ENCODE measurements around the gene ICOS. TPM values are rescaled to one million over a fixed set of nuclear protein-coding genes. Genes with fewer than 3 reads are reported as not detected.
"Not testable (repeated sequence)": the region's sequence is repeated elsewhere in the genome, so short reads cannot be mapped to it uniquely, and the experiment has no call there.

ICOS gene
- total RNA-seq, 2 donors from 2014 or later, result 146 to 194 TPM

DNA sequence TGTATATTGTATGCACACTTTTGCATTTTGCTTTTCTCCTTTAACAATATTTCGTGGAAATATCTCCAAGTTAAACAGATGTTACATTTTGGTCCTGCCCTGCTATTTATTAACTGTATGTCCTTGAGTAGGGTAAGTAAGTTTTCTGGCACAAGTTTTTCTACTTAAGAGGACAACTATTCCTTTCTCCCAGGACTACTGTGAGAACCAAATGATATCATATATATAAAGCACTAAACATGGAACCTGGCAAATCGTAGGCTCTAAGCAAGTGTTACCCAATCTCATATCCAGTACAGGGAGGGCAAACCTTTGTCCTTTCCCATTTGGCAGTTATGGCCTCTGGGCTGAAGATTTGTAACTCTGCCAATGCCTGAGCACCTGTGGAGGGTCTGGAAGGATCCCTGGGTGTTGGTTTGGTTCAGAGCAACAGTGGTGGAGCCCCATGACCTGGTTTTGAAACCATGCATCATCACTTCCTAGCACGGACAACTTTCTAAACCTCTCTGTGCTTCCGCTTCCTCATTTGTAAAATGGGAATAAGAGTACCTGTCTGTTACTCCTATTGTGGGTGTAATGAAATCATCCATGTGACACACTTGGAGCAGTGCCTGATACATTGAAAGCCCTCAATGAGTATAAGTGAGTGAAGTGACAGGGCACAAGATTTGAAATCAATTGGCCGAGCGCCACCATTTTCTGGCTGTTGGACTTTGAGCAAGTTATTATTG, 28.3 kb upstream of the ICOS start:
- Mint-ChIP-seq H3K4me1 (peaks cover 15% of the 10 kb centered on the region), H3K27me3 (no peaks in the 10 kb centered on the region), H3K9me3 (no peaks in the 10 kb centered on the region), H3K36me3 (ENCODE audit: low read depth) (no peaks in the 10 kb centered on the region), H3K27ac (peak overlapping the region; percentile 84), H3K4me3 (peak overlapping the region; percentile 65)
- peak; percentile 78 for ATAC-seq (replicated peaks)

DNA sequence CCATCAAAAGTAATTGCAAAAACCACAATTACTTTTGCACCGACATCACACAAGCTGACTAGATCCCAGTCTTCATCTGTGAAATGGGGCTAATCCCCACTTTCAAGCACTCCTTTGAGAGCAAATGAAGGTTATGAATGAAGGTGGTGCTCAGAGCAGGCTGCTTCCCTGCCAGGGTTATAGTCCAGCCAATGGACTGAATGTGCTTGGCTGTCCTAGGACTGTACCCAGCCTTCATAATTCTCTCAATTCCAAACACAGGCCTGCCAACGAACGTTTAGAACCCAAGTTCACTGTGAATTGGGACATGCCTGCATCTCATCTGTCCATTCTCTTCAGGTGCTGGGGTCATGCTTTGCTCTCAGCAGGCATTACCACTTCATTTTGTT, 27.8 kb upstream of the ICOS start:
- peak; percentile 8 for ATAC-seq (replicated peaks)
- Mint-ChIP-seq H3K4me1 (peaks cover 17% of the 10 kb centered on the region), H3K27ac (peak overlapping the region; percentile 84), H3K9me3 (no peaks in the 10 kb centered on the region), H3K36me3 (ENCODE audit: low read depth) (no peaks in the 10 kb centered on the region), H3K27me3 (no peaks in the 10 kb centered on the region), H3K4me3 (peak overlapping the region; percentile 65)

DNA sequence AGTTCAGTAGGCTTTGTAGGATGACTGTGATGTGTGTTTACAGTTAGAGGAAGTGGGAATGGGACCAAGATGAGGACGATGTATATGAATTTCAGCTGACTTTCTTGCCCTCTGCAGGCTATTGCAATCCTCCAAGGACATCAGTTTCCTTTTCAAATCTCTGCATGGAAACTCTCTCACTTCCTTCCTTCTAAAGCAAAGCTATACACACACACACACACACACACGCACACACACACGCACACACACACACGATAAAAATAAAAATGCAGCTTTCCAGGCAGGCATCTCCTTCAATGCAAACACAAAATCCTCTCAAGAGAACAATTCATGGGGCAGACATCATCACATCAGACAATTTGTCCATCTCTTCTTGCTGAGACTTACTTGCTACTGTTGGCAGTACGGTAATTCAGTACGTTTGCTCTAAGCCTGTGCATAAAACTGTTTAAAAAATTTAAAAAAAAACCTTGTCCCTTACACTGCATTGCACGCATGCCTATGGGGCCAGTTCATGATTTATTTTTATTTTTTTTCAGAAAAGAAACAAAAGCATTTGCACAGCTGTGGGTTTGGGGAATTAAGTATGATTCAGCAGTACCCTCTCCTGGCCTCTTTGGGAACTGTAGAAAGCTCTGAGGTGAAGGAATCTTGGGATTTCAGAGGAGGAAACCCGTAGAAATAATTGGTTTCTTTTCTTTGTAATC, 27.1 kb upstream of the ICOS start:
- peak; percentile 53 for ATAC-seq (replicated peaks)
- Mint-ChIP-seq H3K36me3 (ENCODE audit: low read depth) (no peaks in the 10 kb centered on the region), H3K27me3 (no peaks in the 10 kb centered on the region), H3K4me1 (peaks cover 23% of the 10 kb centered on the region), H3K4me3 (peak overlapping the region; percentile 65), H3K27ac (peak overlapping the region; percentile 84), H3K9me3 (no peaks in the 10 kb centered on the region)

DNA sequence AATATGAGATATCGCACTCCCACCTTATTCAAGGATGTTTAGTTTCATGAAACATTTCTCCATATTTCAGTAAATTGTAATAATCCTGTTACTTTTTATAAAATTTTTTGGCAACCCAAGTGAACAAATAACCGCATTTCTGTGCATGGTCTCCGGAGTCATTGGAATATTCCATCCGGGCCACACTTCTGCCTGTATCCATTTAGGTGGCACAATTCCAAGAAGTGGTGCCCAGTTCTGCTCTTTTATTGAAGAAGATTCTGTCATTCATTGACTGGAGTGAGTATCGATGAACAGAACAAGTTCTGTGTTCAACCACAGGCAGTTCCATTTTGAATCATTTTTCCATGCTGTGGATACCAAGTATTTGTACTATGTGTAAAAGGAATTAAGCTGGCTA, 26.6 kb upstream of the ICOS start:
- H3K36me3 Mint-ChIP-seq (ENCODE audit: low read depth), result no peaks in the 10 kb centered on the region
- H3K27ac Mint-ChIP-seq, result peak overlapping the region; percentile 84
- no peaks in the 10 kb centered on the region for H3K9me3 Mint-ChIP-seq
- peak overlapping the region; percentile 65 for H3K4me3 Mint-ChIP-seq
- H3K4me1 Mint-ChIP-seq, result peaks cover 28% of the 10 kb centered on the region
- no peaks in the 10 kb centered on the region for H3K27me3 Mint-ChIP-seq
- peak; percentile 68 for ATAC-seq (replicated peaks)

DNA sequence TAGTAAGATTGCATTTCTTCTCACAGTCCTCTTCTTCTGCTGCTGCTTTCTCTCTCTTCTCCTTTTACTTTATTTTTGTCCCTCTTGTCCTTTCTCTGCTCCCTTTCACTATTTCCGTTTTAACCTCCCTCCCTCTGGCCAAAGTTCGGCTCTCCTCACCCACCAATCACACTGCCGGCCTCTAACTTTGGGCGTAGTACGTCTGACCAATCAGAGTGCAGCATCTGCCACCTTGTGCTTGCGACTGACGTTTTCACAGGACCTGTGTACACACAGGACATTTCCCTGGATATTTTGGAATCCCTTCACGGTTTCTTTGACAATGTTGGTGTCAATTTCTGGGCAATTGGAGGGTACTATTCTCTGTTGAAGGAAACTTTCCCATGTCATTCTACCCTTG, 22.6 kb upstream of the ICOS start:
- Mint-ChIP-seq H3K27ac (peak overlapping the region; percentile 33), H3K4me3 (peak overlapping the region; percentile 63), H3K9me3 (no peaks in the 10 kb centered on the region), H3K27me3 (no peaks in the 10 kb centered on the region), H3K4me1 (peaks cover 46% of the 10 kb centered on the region), H3K36me3 (ENCODE audit: low read depth) (no peaks in the 10 kb centered on the region)
- ATAC-seq (replicated peaks), result peak; percentile 23

DNA sequence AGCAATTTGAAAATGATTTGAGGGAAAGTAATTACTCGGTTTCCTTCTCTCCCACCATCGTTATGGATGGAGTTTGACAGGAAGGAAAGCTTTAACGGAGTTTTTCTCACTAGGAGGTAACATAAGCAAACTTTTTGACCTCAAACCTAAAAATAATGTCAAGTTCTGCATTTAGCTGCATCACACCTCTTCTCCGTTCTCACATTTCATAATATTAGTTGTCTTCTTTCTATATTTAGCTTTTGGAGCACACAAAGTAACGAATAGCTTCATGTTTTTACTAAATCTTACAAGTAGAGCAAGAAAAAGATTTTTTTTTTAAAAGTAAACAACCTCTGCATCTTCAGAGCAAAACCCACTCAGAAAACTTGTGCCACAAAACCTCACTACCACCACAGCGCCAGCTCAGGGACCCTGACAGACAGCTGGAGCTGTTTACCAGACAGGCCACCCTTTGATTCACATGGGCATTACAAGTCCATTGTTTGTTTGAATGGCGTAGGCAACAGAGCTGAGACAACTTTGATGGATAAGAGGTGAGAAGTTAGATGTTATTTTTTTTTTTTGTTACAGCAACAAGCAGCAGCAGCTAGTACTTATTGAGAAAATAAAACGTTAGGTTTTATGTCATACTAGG, 21.9 kb upstream of the ICOS start:
- no peaks in the 10 kb centered on the region for H3K9me3 Mint-ChIP-seq
- no peaks in the 10 kb centered on the region for H3K27me3 Mint-ChIP-seq
- H3K36me3 Mint-ChIP-seq (ENCODE audit: low read depth), result no peaks in the 10 kb centered on the region
- ATAC-seq (replicated peaks), result peak; percentile 33
- peaks cover 40% of the 10 kb centered on the region for H3K4me1 Mint-ChIP-seq
- H3K4me3 Mint-ChIP-seq, result peak overlapping the region; percentile 63
- peak overlapping the region; percentile 58 for H3K27ac Mint-ChIP-seq

DNA sequence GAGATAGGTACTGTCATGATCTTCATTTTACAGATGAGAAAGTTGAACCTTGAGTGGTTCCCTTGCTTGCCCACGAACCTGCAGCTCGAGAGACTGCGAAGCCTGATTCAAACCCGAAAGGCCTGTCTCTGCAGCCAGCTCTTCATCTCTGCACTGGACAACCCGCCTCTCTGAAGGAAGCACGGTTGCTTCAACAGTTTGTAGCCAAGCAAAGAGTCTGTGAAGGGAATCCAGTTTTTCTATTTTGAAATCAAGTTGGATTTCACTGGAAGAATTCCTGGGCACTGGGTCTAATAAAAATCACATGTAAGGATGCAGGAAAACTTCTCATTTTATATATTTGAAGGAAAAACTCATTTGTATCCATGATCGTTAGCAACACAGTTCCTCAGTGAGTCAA, 21.3 kb upstream of the ICOS start:
- Mint-ChIP-seq H3K4me3 (peak overlapping the region; percentile 63), H3K27ac (peak overlapping the region; percentile 58), H3K27me3 (no peaks in the 10 kb centered on the region), H3K4me1 (peaks cover 36% of the 10 kb centered on the region), H3K36me3 (ENCODE audit: low read depth) (no peaks in the 10 kb centered on the region), H3K9me3 (no peaks in the 10 kb centered on the region)
- no peak for ATAC-seq (replicated peaks)

DNA sequence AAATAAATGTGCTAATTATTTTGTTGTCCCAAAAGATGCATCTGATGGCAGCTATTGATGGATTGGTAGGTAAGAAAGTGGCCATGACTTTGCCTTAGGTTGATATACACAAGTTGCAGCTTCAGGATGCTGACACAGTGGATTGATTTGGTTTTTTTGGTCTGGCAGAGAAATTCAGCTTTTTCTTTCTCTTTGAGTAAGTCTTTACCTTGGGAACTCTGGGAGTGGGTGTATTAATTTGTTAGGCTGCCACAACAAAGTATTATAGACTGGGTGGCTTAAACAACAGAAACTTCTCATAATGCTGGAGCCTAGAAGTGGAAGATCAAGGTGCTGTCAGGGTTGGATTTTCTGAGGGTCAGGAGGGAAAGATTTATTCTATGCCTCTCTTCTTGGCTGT, 19.8 kb upstream of the ICOS start:
- Mint-ChIP-seq H3K36me3 (ENCODE audit: low read depth) (no peaks in the 10 kb centered on the region), H3K4me3 (peak overlapping the region; percentile 63), H3K27ac (no peak overlapping the region), H3K27me3 (no peaks in the 10 kb centered on the region), H3K9me3 (no peaks in the 10 kb centered on the region), H3K4me1 (peaks cover 34% of the 10 kb centered on the region)
- ATAC-seq (replicated peaks), result peak; percentile 43

DNA sequence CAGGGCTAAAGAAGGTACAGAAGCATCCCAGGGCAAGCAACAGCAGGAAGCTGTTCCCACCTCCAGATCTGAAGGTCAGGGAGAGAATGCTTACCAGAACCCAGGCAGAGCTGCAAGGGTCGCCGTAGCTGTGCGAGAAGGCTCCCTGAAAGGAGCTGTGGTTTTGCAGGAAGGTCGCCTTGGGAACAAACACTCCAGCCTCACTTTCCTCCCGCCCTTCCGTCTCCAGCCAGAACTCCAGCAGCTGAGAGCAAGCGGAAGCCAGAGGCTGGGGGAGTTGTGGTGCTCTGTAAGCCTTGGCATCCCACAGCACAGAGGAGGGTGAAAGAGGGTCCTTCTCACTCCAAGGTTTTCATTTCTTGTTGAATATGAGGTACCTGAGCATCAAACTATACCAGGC, 18.3 kb upstream of the ICOS start:
- H3K27ac Mint-ChIP-seq, result no peak overlapping the region
- ATAC-seq (replicated peaks), result no peak
- no peaks in the 10 kb centered on the region for H3K9me3 Mint-ChIP-seq
- H3K4me1 Mint-ChIP-seq, result peaks cover 34% of the 10 kb centered on the region
- peak overlapping the region; percentile 63 for H3K4me3 Mint-ChIP-seq
- H3K36me3 Mint-ChIP-seq (ENCODE audit: low read depth), result no peaks in the 10 kb centered on the region
- H3K27me3 Mint-ChIP-seq, result no peaks in the 10 kb centered on the region

DNA sequence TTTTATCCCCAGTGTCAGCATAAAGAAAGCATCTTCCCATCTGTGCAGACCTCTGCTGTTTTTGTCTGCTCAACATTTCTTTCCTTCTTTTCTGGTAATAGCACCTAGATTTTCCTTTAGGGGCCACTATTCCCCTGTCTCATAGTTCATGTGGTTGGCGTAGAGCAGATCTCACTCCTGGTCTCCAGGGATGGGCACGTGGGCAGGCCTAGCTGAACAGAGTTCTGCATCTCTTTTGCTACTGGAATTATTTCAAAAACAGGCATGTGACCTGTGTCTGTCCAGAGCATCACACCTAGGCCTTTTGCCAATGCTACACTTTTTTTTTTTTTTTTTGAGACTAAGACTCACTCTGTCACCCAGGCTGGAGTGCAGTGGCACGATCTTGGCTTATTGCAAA, 17.7 kb upstream of the ICOS start:
- peak overlapping the region; percentile 63 for H3K4me3 Mint-ChIP-seq
- peaks cover 32% of the 10 kb centered on the region for H3K4me1 Mint-ChIP-seq
- no peak overlapping the region for H3K27ac Mint-ChIP-seq
- ATAC-seq (replicated peaks), result no peak
- no peaks in the 10 kb centered on the region for H3K36me3 Mint-ChIP-seq (ENCODE audit: low read depth)
- H3K27me3 Mint-ChIP-seq, result no peaks in the 10 kb centered on the region
- H3K9me3 Mint-ChIP-seq, result no peaks in the 10 kb centered on the region

DNA sequence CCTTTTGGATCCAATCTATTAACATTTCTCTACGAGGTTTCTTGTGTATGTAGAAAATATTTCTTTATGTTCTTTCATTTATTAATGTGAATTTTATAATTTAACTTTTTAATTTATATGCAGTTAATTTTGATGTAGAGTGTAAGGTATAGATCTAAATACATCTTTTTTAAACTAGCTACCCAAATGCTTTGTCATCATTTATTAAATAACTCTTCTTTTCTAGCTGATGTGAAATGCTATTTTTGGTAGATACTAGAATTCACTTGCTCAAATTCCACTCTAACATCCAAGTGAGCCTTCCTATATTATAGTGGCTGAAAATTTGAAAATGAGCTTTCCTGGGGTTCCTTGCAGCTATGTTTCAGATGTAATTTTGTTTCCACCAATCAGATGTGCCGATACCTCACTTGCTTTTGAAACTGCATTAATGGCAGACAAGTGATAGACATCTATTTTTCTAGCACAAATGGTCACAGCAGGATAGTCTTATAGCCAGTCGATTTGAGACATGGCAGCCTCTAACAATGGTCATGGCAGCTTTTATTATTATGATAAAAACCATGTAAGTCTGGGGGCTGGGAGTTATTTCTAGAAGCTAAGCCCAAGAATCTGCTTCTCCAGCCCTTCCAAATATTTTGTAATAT, 10.9 kb upstream of the ICOS start:
- no peak overlapping the region for H3K4me3 Mint-ChIP-seq
- no peak overlapping the region for H3K27ac Mint-ChIP-seq

DNA sequence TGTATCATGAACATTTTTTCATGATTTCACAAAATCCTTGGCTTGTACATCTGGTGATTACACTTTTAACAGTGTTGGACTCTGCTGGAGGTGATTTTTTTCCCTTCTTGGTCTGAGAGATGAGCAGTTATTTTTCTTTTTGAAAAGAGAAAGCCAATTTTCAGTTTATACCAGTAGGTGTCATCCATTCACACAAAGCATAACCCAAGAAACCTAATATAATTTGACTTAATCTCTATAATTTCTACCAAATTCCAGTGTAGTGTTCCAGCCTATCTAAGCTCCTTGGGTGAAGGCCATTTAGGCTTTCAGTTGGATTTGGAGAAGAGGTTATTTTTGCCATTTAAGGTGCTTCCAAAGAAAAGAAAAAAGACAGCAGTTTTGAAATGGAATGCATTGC, 7.7 kb upstream of the ICOS start:
- Mint-ChIP-seq H3K27ac (no peak overlapping the region), H3K4me3 (no peak overlapping the region), H3K9me3 (peaks cover 5% of the 10 kb centered on the region), H3K27me3 (peaks cover 4% of the 10 kb centered on the region), H3K4me1 (peaks cover 26% of the 10 kb centered on the region), H3K36me3 (ENCODE audit: low read depth) (peaks cover 28% of the 10 kb centered on the region)
- ATAC-seq (replicated peaks), result no peak

More for the DNA sequence above, 10.9 kb upstream of the ICOS start:
- Mint-ChIP-seq H3K9me3 (no peaks in the 10 kb centered on the region), H3K36me3 (ENCODE audit: low read depth) (no peaks in the 10 kb centered on the region), H3K4me1 (peaks cover 5% of the 10 kb centered on the region), H3K27me3 (peaks cover 4% of the 10 kb centered on the region)
- no peak for ATAC-seq (replicated peaks)

DNA sequence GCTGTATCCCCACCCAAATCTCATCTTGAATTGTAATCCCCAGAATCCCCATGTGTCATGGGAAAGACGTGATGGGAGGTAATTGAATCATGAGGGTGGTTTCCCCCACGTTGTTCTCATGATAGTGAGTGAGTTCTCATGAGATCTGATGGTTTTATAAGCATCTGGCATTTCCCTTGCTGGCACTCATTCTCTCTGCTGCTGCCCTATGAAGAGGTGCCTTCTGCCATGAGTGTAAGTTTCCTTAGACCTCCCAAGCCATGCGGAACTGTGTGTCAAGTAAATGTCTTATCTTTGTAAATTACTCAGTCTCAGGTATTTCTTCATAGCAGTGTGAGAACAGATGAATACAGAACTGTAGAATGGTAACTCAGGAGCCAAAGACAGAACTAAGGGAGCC, 5.3 kb upstream of the ICOS start:
- H3K4me3 Mint-ChIP-seq, result peak overlapping the region; percentile 98
- H3K36me3 Mint-ChIP-seq (ENCODE audit: low read depth), result peaks cover 48% of the 10 kb centered on the region
- H3K27me3 Mint-ChIP-seq, H3K9me3 Mint-ChIP-seq: not testable (repeated sequence)
- H3K4me1 Mint-ChIP-seq, result peaks cover 40% of the 10 kb centered on the region
- peak; percentile 30 for ATAC-seq (replicated peaks)
- H3K27ac Mint-ChIP-seq, result peak overlapping the region; percentile 93

DNA sequence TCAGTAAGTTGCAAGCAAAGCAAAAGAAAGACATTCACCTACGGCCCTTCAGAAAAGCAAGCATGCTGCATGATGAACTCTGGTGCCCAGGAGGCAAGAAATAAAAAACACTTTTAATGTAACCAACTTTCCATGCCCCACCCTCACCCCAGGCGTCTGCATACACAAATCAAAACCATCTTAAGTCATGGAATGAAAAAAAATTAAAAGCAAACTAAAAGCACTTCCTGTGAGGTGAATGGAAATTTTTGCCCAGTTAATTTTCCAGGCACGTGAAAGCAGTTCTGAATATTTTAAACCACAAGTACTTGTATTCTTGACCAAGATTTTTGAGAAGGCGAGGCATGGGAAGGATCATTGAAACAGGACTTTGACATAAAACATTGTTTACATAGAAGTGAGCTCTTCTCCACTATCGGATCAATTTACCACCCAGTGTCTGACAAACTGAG, 2.5 kb upstream of the ICOS start:
- peak; percentile 47 for ATAC-seq (replicated peaks)
- peak overlapping the region; percentile 98 for H3K4me3 Mint-ChIP-seq
- peak overlapping the region; percentile 93 for H3K27ac Mint-ChIP-seq
- peaks cover 76% of the 10 kb centered on the region for H3K36me3 Mint-ChIP-seq (ENCODE audit: low read depth)
- H3K9me3 Mint-ChIP-seq, result peaks cover 9% of the 10 kb centered on the region
- no peaks in the 10 kb centered on the region for H3K27me3 Mint-ChIP-seq
- peaks cover 43% of the 10 kb centered on the region for H3K4me1 Mint-ChIP-seq
